ENCODE data around the gene SS18L1.

Gene SS18L1

GRCh38 chr20:62174021-62174804, 30.6 kb downstream of the SS18L1 start:
- no peak overlapping the region for H3K4me3 ChIP-seq (ENCODE audit: low read length)
- no peak for TF ChIP-seq ZNF274 (IDR thresholded peaks at IDR 0.05; ENCODE audit: low read depth, low read length)

- no peak for TF ChIP-seq ZNF274 (IDR thresholded peaks at IDR 0.05; ENCODE audit: low read depth, low read length)
- no peak overlapping the region for H3K4me3 ChIP-seq (ENCODE audit: low read length)
Observed at GRCh38 chr20:62174870-62175624, 31.5 kb downstream of the SS18L1 start.

- no peak overlapping the region for H3K4me3 ChIP-seq (ENCODE audit: low read length)
- no peak for TF ChIP-seq ZNF274 (IDR thresholded peaks at IDR 0.05; ENCODE audit: low read depth, low read length)
Observed at GRCh38 chr20:62175711-62176110, 32.1 kb downstream of the SS18L1 start.

DNA sequence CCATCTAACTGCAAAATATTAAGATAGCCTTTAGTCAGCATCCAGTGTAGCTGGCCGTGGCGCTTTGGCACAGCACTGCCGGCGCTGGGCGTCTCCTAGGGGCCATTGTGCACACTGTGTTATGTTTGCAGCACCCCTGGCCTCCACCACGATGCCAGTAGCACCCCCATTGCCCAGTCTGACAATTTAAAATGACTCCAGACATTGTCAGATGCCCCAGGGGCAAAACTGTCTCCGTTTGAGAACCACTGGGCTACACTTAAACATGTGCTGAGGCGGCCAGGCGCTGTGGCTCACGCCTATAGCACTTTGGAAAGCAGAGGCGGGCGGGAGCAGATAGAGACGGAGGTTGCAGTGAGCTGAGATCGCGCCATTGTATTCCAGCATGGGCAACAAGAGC, 33.3 kb downstream of the SS18L1 start:
- H3K4me3 ChIP-seq (ENCODE audit: low read length), result no peak overlapping the region
- no peak for TF ChIP-seq ZNF274 (IDR thresholded peaks at IDR 0.05; ENCODE audit: low read depth, low read length)

DNA sequence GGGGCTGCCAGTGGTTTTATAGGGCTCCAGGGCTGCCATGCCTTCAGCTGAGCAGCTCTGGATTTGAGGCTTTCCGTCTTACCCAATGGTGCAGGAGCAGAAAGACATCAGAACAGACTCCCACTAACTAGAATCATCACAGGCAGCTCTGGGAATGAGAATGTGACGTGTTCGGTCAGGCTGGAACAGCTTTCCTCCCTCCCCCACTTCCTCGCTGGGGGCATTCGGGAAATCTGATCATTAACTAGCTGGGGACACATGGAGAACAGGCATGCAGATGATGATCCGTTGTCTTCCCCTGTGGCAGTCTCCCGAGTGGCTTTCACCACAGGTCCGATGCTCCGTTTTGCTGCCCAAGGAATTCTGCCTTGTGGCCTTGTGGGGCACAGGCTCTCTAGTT, 33.7 kb downstream of the SS18L1 start:
- no peak for TF ChIP-seq ZNF274 (IDR thresholded peaks at IDR 0.05; ENCODE audit: low read depth, low read length)
- no peak overlapping the region for H3K4me3 ChIP-seq (ENCODE audit: low read length)

DNA sequence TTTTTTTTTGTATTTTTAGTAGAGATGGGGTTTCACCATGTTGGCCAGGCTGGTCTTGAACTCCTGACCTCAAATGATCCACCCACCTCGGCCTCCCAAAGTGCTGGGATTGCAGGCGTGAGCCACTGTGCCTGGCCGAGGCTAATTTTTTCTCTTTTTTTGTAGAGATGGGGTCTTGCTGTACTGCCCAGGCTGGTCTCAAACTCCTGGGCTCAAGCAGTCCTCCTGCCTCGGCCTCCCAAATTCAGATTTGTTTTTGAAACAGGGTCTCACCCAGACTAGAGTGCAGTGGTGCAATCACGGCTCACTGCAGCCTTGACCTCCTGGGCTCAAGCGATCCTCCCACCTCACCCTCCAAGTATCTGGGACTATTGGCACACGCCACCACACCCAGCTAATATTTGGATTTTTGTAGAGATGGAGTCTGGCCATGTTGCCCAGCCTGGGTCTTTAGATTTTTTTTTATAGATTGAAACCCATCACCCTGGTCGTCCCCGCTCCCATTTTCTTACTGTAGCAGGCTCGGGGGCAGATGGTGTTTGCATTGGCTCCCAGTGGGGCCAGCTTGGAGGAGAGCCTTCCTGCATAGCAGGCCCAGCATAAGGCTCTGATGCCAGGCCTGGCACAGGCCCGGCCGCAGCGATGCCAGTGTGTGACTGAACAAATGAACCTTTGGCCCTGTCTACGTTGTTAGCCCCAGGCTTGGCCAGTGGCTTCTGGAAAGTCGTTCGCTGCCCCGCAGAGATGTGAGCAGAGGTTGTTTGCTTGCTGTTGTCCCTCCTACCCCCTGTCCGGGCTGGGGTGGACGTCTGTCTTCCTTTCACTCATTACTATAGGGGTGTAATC, 35.0 kb downstream of the SS18L1 start:
- TF ChIP-seq ZNF274 (IDR thresholded peaks at IDR 0.05; ENCODE audit: low read depth, low read length), result no peak

GRCh38 chr20:62179162-62179504, 35.6 kb downstream of the SS18L1 start:
- no peak for TF ChIP-seq ZNF274 (IDR thresholded peaks at IDR 0.05; ENCODE audit: low read depth, low read length)
- H3K4me3 ChIP-seq (ENCODE audit: low read length), result no peak overlapping the region

More for the DNA sequence above, 35.0 kb downstream of the SS18L1 start:
- H3K4me3 ChIP-seq (ENCODE audit: low read length), result no peak overlapping the region

DNA sequence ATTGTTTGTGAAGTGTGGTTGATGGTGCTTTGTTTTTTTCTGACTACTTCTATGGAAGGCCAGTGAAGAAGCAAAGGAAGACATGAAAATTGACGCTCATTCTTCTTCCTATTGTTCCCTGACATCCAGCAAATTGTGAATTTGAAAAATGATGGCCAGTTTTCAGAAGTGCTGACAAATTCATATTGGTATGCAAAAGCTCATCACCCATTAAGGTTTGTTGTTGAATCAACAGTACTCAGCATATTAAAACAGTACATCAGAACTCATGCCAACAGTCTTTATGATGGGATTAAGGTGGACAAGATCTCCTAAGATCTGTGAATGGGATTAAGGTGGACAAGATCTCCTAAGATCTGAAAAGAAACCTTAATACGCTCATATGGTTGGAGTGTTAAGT, 38.2 kb downstream of the SS18L1 start:
- no peak for TF ChIP-seq ZNF274 (IDR thresholded peaks at IDR 0.05; ENCODE audit: low read depth, low read length)
- peak overlapping the region; percentile 98; the same call in 1 of the 2 replicates for H3K4me3 ChIP-seq (ENCODE audit: low read length)

GRCh38 chr20:62182469-62183425, 39.2 kb downstream of the SS18L1 start, which contains the start of gene MTG2:
Gene MTG2, plus strand, starts transcription at chr20:62183028. Its CDS starts 10,393 bp downstream, at chr20:62193421.
- peak within 1 kb of the TSS; percentile 98 for H3K4me3 ChIP-seq (ENCODE audit: low read length)
- no peak for TF ChIP-seq ZNF274 (IDR thresholded peaks at IDR 0.05; ENCODE audit: low read depth, low read length)

DNA sequence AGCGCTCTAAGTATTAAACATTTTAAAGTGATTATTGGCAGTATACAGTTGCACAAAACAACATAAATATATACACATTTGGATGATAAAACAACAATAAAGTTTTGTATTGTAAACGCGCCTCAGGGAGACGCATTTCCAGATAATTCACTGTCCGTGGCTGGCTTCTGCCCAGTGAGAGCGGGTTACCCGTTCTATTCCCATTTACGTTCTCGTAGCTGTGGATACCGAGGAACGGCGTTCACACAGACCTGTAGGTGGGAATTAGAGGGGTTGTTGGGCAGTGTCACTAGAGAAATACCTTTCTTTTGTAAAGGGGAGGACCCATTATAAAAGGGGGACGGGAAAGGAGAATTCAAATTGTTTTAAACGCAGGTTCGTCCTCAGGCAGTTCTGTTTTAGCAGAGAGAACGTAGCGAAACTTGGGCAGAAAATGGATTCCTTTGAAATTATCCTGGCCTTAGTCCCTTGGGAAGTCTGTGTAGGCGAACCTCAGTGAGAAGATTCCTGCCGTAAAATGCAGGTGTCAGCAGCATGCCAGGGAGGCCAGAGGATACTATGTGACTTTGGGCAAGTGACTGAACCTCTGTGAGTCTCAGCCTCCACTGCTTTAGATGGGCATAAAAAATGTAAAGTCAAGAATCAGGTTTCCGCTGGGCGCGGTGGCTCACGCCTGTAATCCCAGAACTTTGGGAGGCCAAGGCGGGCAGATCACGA, 40.0 kb downstream of the SS18L1 start:
- peak overlapping the region; percentile 98 for H3K4me3 ChIP-seq (ENCODE audit: low read length)
- TF ChIP-seq ZNF274 (IDR thresholded peaks at IDR 0.05; ENCODE audit: low read depth, low read length), result no peak

DNA sequence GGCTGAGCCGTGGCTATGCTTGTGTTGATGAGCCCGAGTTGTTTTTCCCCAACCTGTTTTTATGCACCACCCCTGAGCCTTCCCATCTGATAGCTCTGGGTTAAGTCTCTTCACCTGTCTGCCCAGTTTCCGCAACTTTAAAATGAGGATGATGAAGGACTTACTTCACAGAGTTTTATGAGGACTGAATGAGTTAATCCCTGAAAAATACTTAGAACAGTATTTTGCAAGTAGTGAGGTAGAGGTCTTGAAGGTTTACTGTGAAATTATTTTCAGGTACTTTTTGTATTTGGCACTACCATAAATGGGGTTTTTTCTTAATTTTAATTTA, 42.5 kb downstream of the SS18L1 start:
- no peak overlapping the region for H3K4me3 ChIP-seq (ENCODE audit: low read length)
- no peak for TF ChIP-seq ZNF274 (IDR thresholded peaks at IDR 0.05; ENCODE audit: low read depth, low read length)

DNA sequence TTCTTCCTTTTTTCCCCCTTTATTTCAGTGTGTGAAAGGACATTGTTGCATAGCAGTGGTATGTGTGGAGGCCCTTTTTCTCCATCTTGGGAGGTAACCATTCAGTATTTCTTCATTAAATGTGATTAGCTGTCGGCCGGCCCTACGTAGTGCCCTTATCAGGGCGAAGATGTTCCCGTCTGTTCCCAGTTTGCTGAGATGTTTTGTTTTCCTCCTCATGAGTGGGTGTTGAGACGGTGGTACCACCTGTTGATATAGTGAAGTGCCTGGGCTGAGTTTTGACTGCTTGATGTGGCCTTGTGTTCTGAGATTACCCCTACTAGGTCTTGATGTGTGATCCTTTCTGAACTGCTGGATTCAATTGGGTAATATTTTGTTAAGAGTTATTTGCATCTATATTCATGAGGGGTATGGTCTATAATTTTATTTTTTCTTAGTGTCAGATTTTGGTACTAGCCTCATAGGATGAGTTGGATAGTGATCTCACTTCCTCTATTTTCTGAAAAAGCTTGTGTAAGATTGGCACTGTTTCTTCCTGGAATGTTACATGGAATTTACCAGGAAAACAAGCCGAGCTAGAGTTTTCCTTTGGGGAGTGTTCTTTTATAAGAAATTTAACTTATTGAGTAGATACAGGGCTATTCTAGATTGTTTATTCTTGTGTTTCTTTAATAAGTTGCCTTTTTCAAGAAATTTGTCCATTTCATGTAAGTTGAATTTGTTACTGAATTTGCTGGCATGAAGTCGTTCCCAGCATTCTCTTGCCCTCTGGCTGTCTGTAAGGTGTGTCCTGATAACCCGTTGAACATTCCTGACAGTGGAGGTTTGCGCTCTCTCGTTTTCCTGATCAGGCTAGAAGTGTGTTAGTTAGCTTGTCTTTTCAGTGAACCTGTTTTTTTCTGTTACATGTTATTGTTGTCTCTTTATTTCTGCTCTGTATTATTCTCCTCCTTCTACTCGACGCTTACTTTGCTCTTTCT, 43.6 kb downstream of the SS18L1 start:
- no peak overlapping the region for H3K4me3 ChIP-seq (ENCODE audit: low read length)
- no peak for TF ChIP-seq ZNF274 (IDR thresholded peaks at IDR 0.05; ENCODE audit: low read depth, low read length)

Measured in GM08714 (cell line).